Measurements from ENCODE around the gene PTPRT. TPM values are rescaled to one million over a fixed set of nuclear protein-coding genes. Genes with fewer than 3 reads are reported as not detected.

PTPRT gene
- total and polyA plus RNA-seq, 7 donors: under 0.01 to 0.09 (median 0.03) TPM; not detected in 1

GRCh38 chr20:42370075-42370474 is 819.6 kb downstream of the PTPRT start:
- TF ChIP-seq CTCF (IDR thresholded peaks at IDR 0.05): no peak
- DNase-seq (no peak), ATAC-seq (no peak)
- WGBS, 3 donors: 70 to 75% (median 73%) methylated on average over 6 of the region's 6 CpGs
- H3K4me3 ChIP-seq: no peak overlapping the region
- no peaks in the 10 kb centered on the region for H3K4me1 ChIP-seq
- intact Hi-C loops (cut with DNase I): no loop called here
- no peak overlapping the region for H3K27ac ChIP-seq
- H3K36me3 ChIP-seq (ENCODE audit: insufficient read depth in 1 of 2, low read depth in 1 of 2): no peaks in the 10 kb centered on the region
- H3K9me3 ChIP-seq: no peaks in the 10 kb centered on the region
- no peaks in the 10 kb centered on the region for H3K27me3 ChIP-seq (ENCODE audit: insufficient read depth in 3 of 3, low read length in 2 of 3)

GRCh38 chr20:42368910-42369309 is 820.8 kb downstream of the PTPRT start:
- no peak for DNase-seq
- ATAC-seq: no peak
- no peaks in the 10 kb centered on the region for H3K4me1 ChIP-seq
- no peak overlapping the region for H3K27ac ChIP-seq
- no peaks in the 10 kb centered on the region for H3K36me3 ChIP-seq (ENCODE audit: insufficient read depth in 1 of 2, low read depth in 1 of 2)
- intact Hi-C loops (cut with DNase I): no loop called here
- H3K4me3 ChIP-seq: no peak overlapping the region
- WGBS, 3 donors: 72 to 75% (median 74%) methylated on average over 3 of the region's 3 CpGs
- no peaks in the 10 kb centered on the region for H3K27me3 ChIP-seq (ENCODE audit: insufficient read depth in 3 of 3, low read length in 2 of 3)
- no peaks in the 10 kb centered on the region for H3K9me3 ChIP-seq
- no peak for TF ChIP-seq CTCF (IDR thresholded peaks at IDR 0.05)

GRCh38 chr20:42366626-42367025 is 823.1 kb downstream of the PTPRT start:
- Histone ChIP-seq H3K4me1 (no peaks in the 10 kb centered on the region), H3K36me3 (ENCODE audit: insufficient read depth in 1 of 2, low read depth in 1 of 2) (no peaks in the 10 kb centered on the region), H3K27me3 (ENCODE audit: insufficient read depth in 3 of 3, low read length in 2 of 3) (no peaks in the 10 kb centered on the region), H3K9me3 (no peaks in the 10 kb centered on the region), H3K4me3 (no peak overlapping the region), H3K27ac (no peak overlapping the region)
- intact Hi-C loops (cut with DNase I): no loop called here
- no peak for TF ChIP-seq CTCF (IDR thresholded peaks at IDR 0.05)
- no peak for ATAC-seq
- WGBS, 3 donors: 26 to 36% (median 28%) methylated on average over 6 of the region's 6 CpGs
- DNase-seq: no peak

GRCh38 chr20:42364446-42364845 is 825.3 kb downstream of the PTPRT start:
- no peaks in the 10 kb centered on the region for H3K4me1 ChIP-seq
- ATAC-seq (no peak), DNase-seq (no peak)
- H3K36me3 ChIP-seq (ENCODE audit: insufficient read depth in 1 of 2, low read depth in 1 of 2): no peaks in the 10 kb centered on the region
- intact Hi-C loops (cut with DNase I): no loop called here
- H3K4me3 ChIP-seq: no peak overlapping the region
- H3K27me3 ChIP-seq (ENCODE audit: insufficient read depth in 3 of 3, low read length in 2 of 3): no peaks in the 10 kb centered on the region
- 32 to 43% (median 40%) methylated on average over 2 of the region's 2 CpGs for WGBS, 3 donors
- no peak overlapping the region for H3K27ac ChIP-seq
- H3K9me3 ChIP-seq: no peaks in the 10 kb centered on the region
- no peak for TF ChIP-seq CTCF (IDR thresholded peaks at IDR 0.05)

- H3K27ac ChIP-seq: no peak overlapping the region
- no peaks in the 10 kb centered on the region for H3K36me3 ChIP-seq (ENCODE audit: insufficient read depth in 1 of 2, low read depth in 1 of 2)
- H3K27me3 ChIP-seq (ENCODE audit: insufficient read depth in 3 of 3, low read length in 2 of 3): no peaks in the 10 kb centered on the region
- H3K4me1 ChIP-seq: no peaks in the 10 kb centered on the region
- intact Hi-C loops (cut with DNase I): no loop called here
- no peak overlapping the region for H3K4me3 ChIP-seq
- 25 to 39% (median 28%) methylated on average over 6 of the region's 6 CpGs for WGBS, 3 donors
- no peak for TF ChIP-seq CTCF (IDR thresholded peaks at IDR 0.05)
- H3K9me3 ChIP-seq: no peaks in the 10 kb centered on the region
- ATAC-seq (no peak), DNase-seq (no peak)
These were observed 828.2 kb downstream of the PTPRT start for GRCh38 chr20:42361402-42361970.
